Right lung (tissue), 5 donors: ENCODE measurements around the gene SLC38A3. TPM values are rescaled to one million over a fixed set of nuclear protein-coding genes. Genes with fewer than 3 reads are reported as not detected.

Experiments
- DNase-seq, 2 donors: peaks; one replicate each; pipeline ENCODE4 v3.0.0-alpha.2; 2013
- polyA plus RNA-seq, 5 donors: library from polyadenylated mRNA; unstranded; fragments of 120-200 nt; gene quantifications; one replicate each; pipeline versions ENCODE4 v1.2.1 to v1.2.3, GENCODE V29; 2013; ENCODE audit warnings: inconsistent platforms in 1 of 5, low replicate concordance in 1 of 5; ENCODE audit not compliant: insufficient read length in 5 of 5, insufficient read depth in 1 of 5

The SLC38A3 gene
- polyA plus RNA-seq, 5 donors: 5.3 to 10.0 (median 7.9) TPM

DNA sequence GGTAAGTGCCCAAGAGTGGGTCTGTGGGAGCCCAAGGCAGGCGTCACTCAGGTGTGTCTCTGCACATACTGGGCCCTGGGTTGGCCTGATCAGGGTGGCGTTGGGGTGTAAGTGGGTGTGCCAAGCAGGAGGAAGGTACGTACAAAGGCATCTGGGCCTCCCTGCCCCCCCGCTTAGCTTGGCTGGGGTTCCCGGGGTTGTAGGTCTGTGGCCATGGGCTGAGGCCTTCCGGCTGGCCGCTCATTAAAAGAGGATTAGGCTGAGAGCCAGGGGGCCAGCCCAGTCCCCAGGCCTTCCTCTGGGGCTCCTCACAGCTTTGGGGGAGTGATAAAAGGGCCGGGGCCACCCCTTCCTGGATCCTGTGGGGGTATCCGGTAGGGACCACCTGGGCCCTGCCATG, 36.7 kb upstream of the SLC38A3 start:
- no peak for DNase-seq

DNA sequence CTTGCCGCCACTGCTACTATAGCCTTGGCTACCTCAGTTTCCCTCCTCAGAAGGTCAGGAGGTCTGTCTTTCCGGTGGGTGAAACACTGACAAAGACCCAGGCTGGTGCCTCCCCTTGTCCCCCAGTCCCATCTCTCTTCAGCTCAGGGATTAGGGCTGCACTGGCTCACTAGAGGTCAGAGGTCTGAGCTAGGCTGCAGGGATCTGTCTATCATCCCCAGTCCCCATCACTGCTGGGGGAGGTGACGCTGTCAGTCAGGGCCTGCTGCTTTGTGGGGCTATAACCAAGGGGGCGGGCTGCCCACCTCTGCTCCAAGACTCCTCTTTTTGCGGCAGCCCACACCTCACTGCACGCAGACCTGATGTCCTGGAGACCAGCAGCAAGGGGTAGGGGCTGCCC, 36.3 kb upstream of the SLC38A3 start:
- DNase-seq: no peak

DNA sequence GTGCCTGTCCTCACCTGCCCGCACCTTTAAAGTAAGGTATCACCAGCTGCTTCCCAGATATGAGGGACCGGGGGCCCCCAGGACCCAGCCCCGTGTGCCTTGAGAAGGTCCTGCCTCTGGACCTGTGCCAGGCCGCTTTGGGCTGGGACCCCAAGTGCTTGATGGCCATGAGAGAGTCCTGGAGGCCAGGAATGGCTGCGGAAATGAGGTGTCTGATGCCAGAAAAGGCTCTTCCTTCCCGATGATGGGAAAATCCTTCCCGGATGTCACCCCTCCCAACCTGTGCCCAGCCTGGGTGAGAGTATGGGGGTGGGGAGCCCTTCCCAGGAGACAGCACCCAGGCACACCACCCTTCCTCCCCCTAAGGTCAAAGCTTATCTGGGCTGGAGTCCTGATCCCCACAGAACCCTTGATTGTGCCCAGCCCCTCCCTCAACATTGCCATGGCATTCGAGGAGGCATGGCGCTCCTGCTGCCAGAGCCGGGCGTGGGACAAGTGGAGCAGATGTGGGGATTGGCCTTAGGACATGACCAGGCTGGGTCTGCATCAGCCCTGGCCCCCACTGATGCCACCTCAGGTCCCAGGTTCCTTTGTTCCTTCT, 35.7 kb upstream of the SLC38A3 start:
- no peak for DNase-seq

DNA sequence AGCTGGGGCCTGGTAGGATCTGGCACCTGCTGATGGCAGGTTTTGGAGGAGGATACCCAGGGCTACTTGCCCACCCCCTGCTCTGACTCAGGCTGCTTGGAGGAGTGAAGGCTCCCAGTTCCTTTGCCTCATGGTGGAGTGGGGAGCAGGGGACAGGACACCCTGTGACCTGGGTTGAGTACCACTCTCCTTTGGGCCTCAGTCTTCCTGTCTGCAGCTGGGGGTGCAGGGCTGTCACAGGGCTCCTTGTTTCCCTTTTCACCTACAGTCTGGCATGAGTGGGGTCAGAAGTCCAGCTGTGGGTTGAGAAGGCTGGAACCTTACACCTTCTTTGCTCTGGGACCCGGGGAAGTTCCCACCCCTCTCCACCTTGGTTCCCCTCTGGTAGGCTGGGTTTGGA, 35.2 kb upstream of the SLC38A3 start:
- DNase-seq: no peak

DNA sequence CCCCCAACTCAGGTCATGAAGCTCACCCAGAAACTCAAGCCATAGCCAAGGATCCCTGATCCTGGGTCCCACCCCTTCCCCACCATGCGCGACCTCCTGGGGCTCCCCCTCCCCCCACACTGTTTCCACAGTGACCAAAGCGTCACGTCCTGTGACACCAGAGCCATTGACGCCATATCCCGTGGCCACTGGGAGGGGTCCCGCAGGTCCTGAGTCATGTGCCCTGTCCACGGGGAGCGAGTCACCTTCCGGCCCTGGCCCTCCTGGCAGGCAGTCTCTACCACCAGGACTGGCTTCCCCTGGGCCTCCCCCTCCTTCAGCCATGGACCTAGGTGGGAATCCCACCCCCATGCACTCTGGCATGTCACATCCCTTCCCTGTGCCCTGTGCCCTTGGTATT, 34.4 kb upstream of the SLC38A3 start:
- DNase-seq: no peak

DNA sequence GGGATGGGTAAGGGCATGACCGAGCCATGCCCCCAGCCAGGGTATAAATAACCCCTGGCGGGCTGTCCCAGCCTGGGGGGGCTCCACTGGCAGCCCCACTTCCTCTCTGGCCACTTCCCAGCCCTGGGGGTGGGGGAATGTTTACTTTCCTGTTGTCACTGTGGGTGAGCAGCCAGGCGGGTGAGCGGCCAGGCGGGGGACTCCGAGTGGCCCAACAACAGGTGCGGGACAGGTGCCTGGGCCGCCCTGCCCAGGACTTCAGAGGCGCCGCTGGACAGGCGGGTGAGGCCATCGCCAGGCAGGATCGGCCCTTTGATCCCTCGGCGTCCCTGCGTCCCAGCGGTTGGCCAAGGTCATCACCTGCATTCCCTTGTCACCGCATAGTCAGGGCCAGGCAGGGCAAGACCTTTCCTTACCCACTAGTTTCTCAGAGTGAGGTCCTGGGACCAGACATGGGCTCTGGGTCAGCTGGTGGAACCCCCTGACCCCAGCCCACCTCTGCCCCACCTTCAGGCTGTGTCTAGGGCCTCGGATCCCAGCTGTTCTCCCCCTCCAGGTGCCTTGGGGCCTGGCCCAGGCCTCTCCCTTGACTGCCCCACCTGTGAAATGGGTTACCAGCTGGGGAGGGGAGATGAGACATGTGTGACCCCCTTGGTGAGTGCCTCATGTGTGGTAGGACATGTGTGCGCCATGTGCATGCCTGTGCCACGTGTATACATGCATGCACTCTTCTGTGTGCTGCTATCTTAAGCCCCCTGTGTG, 33.4 kb upstream of the SLC38A3 start:
- DNase-seq: no peak

DNA sequence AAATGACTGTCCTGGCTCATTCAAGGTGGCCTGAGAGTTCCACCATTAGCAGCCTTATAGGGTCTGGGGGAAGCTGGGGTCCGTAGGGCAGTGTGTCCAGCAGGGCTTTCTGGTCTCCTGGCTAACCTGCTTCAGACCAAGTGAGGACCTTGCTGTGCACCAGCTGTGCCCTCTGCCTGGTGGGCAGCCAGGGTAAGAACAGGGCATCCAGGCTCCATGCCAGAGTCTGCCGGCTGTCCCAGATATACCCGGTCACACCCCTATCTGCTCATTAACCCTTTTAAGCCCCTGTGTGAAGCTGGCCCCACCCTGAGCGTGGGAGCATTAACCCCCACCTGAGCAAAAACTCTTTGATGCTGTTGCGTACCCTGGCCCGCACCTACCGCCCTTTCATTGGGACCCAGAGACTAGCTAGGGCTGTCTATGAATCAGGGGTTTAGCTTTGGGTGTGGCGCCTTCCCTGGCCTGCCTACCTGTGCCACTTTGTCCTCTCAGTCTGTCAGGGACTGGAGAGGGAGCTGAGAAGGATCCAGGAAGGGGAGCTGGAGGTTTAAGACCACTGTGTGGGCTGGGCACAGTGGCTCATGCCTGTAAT, 32.3 kb upstream of the SLC38A3 start:
- no peak for DNase-seq

DNA sequence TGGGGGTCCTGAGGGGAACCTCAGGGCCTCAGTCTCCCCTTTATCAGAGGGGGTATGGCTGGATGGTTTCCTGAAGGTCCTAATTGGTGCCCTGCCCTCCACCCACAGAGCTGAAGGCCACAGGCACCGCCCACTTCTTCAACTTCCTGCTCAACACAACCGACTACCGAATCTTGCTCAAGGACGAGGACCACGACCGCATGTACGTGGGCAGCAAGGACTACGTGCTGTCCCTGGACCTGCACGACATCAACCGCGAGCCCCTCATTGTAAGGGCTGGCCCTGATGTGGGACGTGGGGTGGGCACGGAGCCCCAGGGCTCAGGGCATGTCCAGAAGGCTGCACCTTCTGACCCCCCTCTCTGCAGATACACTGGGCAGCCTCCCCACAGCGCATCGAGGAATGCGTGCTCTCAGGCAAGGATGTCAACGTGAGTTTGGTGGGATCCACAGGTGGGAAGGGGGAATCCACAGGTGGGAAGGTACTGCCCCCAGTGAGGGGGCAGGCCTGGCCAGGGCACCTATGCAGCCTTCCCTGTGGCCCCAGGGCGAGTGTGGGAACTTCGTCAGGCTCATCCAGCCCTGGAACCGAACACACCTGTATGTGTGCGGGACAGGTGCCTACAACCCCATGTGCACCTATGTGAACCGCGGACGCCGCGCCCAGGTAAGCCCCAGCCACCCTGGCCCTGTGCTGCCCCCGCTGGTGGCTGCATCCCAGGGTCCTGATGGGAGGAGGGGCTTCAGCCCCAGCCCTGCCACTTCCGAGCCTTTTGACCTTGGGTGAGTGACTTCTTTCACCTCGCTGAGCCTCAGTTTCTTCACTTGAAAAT, 31.2 kb upstream of the SLC38A3 start:
- DNase-seq: no peak

DNA sequence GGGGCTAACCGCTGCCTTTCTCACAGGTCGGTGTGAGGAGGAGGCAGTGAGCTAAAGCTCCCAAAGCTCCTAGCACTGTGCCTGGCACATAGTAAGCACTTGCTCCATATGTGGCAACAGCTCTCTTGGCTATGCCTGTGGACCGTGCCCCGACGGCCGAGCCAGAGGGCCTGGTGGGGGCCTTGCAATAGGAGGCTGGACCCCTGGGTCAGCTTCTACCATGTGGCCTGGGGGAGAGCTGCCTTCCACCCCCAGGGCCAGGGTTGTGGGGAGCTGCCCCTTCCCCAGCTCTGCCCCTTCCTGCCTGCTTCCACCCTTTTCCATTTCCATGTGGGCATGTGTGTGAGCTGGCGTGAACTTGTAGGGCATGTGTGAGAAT, 30.6 kb upstream of the SLC38A3 start:
- DNase-seq: no peak

DNA sequence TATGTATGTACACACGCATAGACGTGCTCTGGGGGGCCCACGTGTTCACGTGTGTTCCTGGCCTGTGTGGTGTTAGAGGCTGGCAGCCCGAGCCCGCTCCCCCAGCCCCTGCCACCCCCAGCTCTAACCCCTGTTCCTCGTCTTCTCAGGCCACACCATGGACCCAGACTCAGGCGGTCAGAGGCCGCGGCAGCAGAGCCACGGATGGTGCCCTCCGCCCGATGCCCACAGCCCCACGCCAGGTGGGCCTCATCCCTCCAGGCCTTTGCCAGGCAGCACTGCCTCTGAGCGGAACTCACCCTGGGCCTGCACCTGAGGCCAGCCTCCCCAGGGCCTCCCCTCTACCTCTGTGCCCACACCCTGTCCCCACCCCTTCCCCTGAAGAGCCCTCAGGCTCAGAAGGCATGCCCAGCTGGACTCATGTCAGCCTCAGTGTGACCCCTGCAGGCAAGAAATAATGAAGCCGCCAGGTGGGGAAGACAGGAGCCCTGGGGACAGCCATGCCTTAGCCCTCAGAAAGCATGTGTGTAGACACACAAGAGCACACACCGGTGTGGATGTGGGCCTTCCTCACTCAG, 30.0 kb upstream of the SLC38A3 start:
- no peak for DNase-seq

DNA sequence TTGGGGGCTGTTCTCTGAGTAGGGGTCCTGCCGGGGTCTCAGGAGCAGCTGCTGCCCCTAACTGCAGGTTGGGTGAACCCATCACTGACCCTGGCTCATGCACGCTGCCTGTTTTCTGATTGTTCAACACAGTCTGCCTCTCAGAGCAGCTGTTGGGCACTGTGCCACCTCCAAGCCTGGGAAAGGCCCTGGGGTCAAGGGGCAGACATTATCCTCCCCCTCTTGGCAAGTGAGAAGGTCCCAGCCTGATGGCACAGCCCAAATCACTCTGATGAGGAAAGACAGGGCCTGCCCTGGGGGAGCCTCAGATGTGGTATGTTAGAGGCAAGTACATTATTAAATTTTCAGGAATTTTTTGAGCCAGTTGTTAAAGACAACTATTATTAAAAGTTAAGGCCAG, 27.7 kb upstream of the SLC38A3 start:
- DNase-seq: no peak

DNA sequence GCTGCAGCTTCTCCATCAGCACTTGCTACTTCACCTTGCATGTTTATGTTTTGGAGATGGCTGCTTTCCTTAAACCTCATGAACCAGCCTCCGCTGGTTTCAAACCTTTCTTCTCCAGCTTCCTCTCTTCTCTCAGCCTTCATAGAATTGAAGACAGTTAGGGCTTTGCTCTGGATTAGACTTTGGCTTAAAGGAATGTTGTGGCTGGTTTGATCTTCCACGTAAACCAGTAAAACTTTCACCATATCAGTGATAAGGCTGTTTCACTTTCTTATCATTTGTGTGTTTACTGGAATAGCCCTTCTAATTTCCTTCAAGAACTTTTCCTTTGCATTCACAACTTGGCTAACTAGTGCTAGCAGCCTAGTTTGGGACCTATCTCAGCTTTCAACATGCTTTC, 25.4 kb upstream of the SLC38A3 start:
- no peak for DNase-seq

DNA sequence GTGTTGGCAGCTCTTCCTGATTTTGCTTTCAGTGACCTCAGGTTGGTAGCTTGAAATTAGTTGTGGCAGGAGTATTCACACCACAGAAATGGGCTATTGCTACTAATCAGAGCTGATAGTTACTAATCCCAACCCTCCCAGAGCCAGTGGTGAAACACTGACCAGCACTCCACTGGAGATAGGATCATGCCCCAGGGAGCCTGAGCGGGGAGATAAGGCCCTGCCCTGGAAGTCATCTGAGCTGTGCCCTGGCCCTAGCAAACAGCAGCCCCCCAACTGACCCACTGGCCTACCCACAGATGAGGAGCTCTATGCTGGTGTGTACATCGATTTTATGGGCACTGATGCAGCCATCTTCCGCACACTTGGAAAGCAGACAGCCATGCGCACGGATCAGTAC, 23.1 kb upstream of the SLC38A3 start:
- no peak for DNase-seq

DNA sequence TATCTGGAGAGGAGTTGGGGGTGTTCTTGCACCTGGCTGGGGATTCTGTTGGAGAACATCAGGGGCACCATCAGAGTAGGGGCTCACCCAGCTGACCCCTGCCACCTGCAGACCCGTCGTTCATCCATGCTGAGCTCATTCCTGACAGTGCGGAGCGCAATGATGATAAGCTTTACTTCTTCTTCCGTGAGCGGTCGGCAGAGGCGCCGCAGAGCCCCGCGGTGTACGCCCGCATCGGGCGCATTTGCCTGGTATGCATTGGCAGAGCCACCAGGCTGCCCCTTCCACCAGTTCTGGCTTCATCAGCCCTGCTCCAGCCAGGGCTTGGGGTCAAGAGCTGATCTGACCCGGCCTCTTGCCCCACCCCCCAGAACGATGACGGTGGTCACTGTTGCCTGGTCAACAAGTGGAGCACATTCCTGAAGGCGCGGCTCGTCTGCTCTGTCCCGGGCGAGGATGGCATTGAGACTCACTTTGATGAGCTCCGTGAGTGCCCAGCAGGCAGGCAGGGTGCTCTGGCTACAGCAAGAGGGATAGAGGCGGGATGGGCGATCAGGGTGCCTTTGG, 22.5 kb upstream of the SLC38A3 start:
- no peak for DNase-seq

DNA sequence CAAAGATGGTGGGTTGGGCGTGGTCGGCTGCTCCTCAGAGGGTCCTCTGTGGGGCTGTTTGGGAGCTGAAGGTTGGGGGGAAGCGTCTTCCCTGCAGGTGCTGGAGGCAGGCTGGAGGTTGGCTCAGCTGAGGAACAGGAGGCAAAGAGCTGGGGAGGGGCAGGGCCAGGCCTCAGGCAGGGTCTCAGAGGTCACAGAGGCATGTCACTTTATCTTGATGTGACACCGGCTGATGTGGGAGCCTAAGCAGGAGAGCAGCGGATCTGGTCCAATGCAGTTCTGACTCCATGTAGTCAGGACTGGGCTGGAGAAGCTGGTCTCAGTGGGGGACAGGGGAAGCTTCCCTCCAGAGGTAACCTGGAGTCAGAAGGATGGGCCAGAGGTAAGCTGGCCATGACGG, 21.3 kb upstream of the SLC38A3 start:
- no peak for DNase-seq

DNA sequence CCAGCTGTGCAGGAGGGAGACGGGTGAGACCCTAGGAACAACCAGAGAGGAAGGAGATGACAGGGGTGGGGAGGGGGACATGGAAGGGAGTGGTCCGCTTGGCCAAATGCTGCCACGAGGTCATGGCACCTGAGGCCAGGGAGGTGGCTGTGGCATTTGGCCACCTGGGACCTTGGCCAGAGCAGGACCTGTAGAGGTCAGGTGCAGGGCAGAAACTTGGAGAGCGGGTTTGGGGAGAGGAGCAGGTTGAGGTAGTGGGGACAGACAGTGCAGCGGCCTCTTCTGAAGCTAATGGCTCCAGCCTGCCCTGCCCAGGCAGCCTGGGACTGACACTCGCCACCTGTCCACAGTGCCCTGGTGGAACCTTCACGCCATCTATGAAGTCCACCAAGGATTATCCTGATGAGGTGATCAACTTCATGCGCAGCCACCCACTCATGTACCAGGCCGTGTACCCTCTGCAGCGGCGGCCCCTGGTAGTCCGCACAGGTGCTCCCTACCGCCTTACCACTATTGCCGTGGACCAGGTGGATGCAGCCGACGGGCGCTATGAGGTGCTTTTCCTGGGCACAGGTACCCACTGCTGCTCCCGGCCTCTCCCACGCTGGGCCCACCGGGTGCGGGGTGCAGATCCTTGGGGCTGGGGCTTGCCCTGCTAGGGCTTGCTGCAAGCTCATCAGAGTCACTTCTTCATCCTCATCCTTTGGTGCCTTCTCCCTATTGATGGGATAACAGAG, 20.7 kb upstream of the SLC38A3 start:
- no peak for DNase-seq

DNA sequence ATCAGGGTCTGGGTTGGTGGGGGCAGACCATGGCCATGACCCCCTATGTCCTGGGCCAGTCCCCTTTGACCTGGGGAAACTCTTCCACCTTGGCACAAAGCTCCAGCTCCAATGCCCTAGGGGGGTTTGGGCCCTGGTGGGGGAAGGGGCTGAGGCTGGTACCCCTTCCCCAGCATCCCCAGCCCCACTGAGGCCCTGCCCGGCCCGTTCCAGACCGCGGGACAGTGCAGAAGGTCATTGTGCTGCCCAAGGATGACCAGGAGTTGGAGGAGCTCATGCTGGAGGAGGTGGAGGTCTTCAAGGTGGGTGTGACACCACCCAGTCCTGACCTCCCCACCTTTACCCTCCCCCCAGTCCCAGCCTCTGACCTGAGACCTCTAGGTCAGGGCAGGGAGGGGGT, 19.8 kb upstream of the SLC38A3 start:
- no peak for DNase-seq

DNA sequence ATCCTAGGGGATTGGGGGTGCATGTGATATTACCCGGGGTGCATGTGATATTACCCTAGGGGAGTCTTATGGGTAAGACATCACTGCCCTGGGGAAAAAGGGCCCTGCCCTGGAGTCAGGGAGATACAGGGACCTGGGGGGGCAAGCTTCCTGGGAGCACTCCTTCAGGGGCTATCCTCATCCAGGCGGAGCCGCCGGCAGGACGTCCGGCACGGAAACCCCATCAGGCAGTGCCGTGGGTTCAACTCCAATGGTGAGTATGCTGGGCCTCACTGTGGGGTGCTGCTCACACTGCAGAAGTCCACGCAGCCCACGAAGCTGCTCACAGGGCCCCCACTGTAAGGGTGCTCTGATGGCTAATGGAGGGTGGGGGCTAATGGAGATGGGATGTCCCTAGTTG, 19.0 kb upstream of the SLC38A3 start:
- no peak for DNase-seq

DNA sequence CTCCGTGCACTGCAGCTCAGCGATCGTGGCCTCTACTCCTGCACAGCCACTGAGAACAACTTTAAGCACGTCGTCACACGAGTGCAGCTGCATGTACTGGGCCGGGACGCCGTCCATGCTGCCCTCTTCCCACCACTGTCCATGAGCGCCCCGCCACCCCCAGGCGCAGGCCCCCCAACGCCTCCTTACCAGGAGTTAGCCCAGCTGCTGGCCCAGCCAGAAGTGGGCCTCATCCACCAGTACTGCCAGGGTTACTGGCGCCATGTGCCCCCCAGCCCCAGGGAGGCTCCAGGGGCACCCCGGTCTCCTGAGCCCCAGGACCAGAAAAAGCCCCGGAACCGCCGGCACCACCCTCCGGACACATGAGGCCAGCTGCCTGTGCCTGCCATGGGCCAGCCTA, 17.3 kb upstream of the SLC38A3 start:
- no peak for DNase-seq

DNA sequence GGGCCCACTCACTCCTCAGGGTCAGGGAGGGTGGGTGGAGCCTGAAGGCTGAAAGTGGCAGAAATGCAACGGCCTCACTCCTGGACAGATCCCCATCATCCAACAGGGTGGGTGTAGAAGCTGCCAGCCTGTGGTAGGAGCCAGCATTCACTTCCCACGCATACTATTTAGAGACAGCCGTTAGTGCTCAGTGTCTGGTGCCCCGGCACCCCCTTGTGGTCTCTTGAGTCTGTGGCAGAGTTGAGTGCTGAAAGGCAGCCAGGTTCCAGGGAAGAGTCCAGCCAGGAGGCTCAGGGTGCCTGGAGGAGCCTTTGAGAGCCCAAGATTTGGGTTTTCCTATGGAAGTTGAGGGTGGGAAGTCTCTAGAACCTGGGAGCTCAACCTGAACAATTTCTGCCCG, 15.8 kb upstream of the SLC38A3 start:
- peak in 1 of 2 donors; percentile 81 for DNase-seq

DNA sequence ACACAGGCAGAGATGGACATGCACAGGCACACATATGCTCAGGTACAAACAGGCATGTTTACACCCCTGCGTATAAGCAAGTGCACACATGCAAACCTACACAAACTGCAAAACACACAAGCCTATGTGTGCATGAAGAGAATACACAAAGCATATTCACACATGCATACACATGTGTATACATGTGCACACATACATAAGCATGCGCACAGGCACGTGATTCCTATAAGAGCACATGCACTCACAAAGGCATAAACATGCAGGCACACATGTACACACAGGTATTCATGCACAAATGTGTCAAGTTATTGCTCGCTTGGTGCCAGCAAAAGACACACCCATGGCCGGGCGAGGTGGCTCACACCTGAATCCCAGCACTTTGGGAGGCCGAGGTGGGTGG, 15.1 kb upstream of the SLC38A3 start:
- no peak for DNase-seq
